Mucosa of descending colon (tissue), 3 donors: ENCODE data around the gene PDZRN3. TPM values are rescaled to one million over a fixed set of nuclear protein-coding genes. Genes with fewer than 3 reads are reported as not detected.
A peak's percentile ranks its signal among the peaks of the same experiment; 100 is the strongest.

Source experiments
- ATAC-seq: fragments of 200-7000 bp; cut with Tn5 transposase; one replicate; pipeline ENCODE4 v1.9.1; 2020; ENCODE audit warnings: mild to moderate bottlenecking, moderate library complexity
- DNase-seq, 3 donors: peaks; one replicate each; pipeline ENCODE4 v3.0.0-alpha.2; 2020
- H3K36me3 ChIP-seq: fragments of 200-600 bp; one replicate; pipeline ENCODE4 v1.8.0; 2021; ENCODE audit warnings: low read depth, mild to moderate bottlenecking
- H3K4me1 ChIP-seq: fragments of 200-600 bp; one replicate; pipeline ENCODE4 v1.8.0; 2021; ENCODE audit warnings: low read depth, mild to moderate bottlenecking
- H3K4me3 ChIP-seq: fragments of 200-600 bp; one replicate; pipeline ENCODE4 v1.8.0; 2021; ENCODE audit warnings: mild to moderate bottlenecking
- H3K9me3 ChIP-seq: fragments of 200-600 bp; one replicate; pipeline ENCODE4 v1.8.0; 2021; ENCODE audit warnings: mild to moderate bottlenecking
- CTCF ChIP-seq: fragments of 200-600 bp; IDR thresholded peaks from one replicate; pipeline ENCODE4 v1.8.0; 2022; ENCODE audit warnings: antibody characterized with exemption, mild to moderate bottlenecking
- intact Hi-C, 2 donors: fragments of 100-400 bp; cut with DNase I in 1 of 2; cut with micrococcal nuclease in 1 of 2; formaldehyde crosslinking; loops; one replicate each; pipeline versions ENCODE4 v1.11.0 to v1.11.1; 2022; cut with DNase I, micrococcal nuclease
- total RNA-seq, 3 donors: library from RNA; stranded (reverse); fragmentation: NEBNext Ultra II Directional in 2 of 3; extraction: Animal tissue kit (Norgen Biotek cat#: 25700) in 2 of 3; gene quantifications; one replicate each; pipeline versions ENCODE4 v1.2.1 to v1.2.4, GENCODE V29; 2021 to 2023
- donor health status: DM: no; HTN: no; CAD: no; lungs with moderate emphysema.
- donor health status: DM: no; HTN: no; CAD: no.
- donor health status: DM: no; HTN: yes; CAD: no.

PDZRN3 gene
- total RNA-seq, 3 donors from 2014 or later, result 17.9 to 147 (median 18.5) TPM

GRCh38 chr3:73432023-73432705 lies 192.6 kb downstream of the PDZRN3 start:
- intact Hi-C loops, result loop anchor here in 1 of 2 donors (5.0 kb wide), 1 partner anchor 330 kb away; no protein-coding TSS in a partner anchor
- ATAC-seq, result no peak
- DNase-seq, result peak in 1 of 3 donors; percentile 34
- Histone ChIP-seq H3K4me1 (no peaks in the 10 kb centered on the region), H3K4me3 (no peak overlapping the region), H3K9me3 (no peaks in the 10 kb centered on the region), H3K36me3 (no peaks in the 10 kb centered on the region)
- peak; percentile 36 for TF ChIP-seq CTCF

DNA sequence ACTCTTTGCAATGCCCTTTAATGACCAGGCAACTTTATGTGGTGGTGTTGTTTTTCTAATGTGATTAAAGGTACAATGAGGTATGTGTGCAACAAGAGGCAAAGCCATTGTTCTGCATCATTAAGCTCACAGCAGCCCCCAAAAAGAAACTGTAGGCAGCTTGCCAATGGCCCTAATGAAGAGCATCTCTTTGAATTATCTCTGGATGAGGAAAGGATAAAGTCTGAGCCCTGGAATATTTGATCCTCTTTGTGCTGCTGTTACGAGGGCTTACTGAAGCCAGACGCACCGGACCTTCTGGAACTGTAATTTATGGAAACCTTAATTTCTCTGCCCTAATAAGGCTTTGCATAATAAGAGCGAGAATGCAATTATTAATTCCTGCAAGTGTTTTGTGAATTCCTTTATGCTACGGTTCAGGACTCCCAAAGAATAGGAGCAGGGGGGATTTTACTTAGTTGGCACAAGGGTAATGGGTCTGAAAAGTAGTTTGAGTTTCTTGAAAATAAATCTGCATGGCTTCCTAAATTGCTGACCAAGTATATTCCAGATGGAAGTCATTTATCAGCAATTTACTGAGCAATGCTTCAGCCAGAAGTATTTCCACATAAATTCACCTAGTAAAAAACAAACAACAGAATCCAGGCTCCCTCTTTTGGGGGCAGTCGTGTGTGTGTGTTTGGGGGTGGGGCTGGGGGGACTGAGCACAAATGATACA lies 193.4 kb downstream of the PDZRN3 start:
- Histone ChIP-seq H3K4me1 (no peaks in the 10 kb centered on the region), H3K36me3 (no peaks in the 10 kb centered on the region), H3K9me3 (no peaks in the 10 kb centered on the region), H3K4me3 (no peak overlapping the region)
- intact Hi-C loops, result loop anchor here in 1 of 2 donors (5.0 kb wide), 1 partner anchor 329 kb away; no protein-coding TSS in a partner anchor
- DNase-seq (no peak), ATAC-seq (no peak)
- TF ChIP-seq CTCF, result no peak

DNA sequence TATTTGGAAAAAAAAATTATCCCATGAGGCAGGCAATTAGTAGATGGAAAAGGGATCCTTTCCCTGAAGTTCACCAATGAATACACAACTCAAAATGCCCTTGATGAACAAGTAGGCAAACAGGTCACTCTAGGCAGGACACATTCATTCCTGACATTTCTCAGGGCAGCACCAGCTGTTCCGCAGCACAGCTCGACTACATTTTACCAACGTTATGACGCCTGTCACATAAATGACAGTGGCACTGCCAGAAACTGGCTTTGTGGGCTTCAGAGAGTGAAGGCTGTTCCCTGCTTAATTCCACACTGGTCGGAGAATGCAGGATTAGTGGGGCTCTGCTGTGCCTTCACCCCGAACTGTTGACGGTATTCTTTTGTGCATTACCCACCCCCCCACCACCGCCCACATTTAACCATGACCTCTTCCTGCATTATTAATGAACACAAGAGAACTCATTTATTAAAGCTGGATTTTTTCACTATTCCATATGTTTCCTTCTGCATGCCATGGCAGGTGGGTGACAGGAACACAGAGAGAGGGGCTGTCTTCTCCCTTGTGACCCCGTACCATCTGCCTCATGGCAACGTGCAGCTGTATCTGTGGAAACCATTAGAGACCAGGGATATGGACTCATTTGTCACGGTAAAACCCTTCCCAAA lies 197.6 kb downstream of the PDZRN3 start:
- ATAC-seq, result no peak
- intact Hi-C loops, result no loop called here

DNA sequence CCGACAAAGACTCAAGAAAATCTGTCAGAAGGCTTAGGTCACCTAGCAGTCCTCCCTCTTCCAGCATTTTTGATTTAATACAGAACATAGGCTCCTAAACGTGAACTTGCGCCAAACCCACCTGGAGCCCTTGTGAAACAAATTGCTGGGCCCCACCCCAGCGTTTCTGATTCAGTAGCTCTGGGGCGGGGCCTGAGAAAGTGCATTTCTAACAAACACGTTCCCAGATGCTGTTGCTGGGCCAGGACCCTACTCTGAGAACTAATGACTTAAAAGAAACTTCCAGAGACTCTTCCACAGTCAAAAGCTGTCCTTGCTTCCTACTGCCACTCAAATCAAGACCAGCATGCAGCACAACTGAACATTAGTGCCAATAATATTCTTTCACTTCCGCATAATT lies 198.1 kb downstream of the PDZRN3 start:
- intact Hi-C loops, result no loop called here
- ATAC-seq, result no peak
- H3K9me3 ChIP-seq, result no peaks in the 10 kb centered on the region
- DNase-seq, result no peak
- no peaks in the 10 kb centered on the region for H3K36me3 ChIP-seq
- TF ChIP-seq CTCF, result no peak
- H3K4me1 ChIP-seq, result no peaks in the 10 kb centered on the region
- H3K4me3 ChIP-seq, result no peak overlapping the region

More for the DNA sequence above, 197.6 kb downstream of the PDZRN3 start:
- no peaks in the 10 kb centered on the region for H3K36me3 ChIP-seq
- H3K4me3 ChIP-seq, result no peak overlapping the region
- no peaks in the 10 kb centered on the region for H3K4me1 ChIP-seq
- H3K9me3 ChIP-seq, result no peaks in the 10 kb centered on the region
- no peak for TF ChIP-seq CTCF
- no peak for DNase-seq

- Histone ChIP-seq H3K4me1 (no peaks in the 10 kb centered on the region), H3K4me3 (no peak overlapping the region), H3K36me3 (no peaks in the 10 kb centered on the region), H3K9me3 (no peaks in the 10 kb centered on the region)
- ATAC-seq (no peak), DNase-seq (no peak)
- intact Hi-C loops, result no loop called here
- TF ChIP-seq CTCF, result no peak
Measured at GRCh38 chr3:73423116-73423515, 201.6 kb downstream of the PDZRN3 start.
